ENCODE data around the gene PSMG3.
A peak's percentile ranks its signal among the peaks of the same experiment; 100 is the strongest.

The PSMG3 gene

GRCh38 chr7:1544896-1545416 is 24.9 kb downstream of the PSMG3 start:
- no peak for DNase-seq (ENCODE audit: low spot score)

DNA sequence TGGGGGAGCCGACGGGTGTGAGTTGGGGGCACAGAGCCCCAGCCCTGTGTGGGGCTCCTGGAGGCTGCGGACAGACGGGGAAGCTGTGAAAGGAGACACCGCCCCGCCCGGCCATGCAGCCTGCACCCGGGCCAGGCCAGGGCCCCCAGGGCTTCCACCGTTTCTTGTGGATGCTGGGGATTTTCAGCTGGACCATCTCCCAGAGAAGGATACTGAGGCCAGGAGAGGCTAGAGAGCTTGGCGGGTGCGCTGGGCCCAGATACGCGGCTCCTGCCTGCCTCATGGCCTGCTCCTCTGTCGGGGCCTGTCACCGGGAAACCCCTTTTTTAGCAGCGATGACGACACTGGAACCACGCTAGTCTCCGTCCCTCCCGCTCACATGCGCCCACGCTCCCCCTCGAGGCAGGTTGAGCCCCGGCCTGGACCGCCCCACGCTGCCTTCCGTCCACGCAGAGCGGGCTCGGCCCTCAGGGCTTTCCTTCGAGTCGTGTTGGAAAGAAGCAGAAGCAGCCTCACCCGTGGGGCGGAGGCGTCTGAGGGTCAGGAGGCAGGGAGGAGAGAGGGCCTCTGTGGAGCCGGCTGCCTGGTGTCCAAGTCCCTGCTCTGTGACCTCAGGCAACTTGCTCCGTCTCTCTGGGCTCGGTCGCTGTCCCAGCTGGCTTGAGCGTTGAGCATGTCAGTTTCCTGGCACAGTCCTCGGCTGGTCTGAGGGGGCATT is 25.5 kb downstream of the PSMG3 start:
- no peak for DNase-seq (ENCODE audit: low spot score)

- no peak for DNase-seq (ENCODE audit: low spot score)
Observed at GRCh38 chr7:1543826-1544177, 26.0 kb downstream of the PSMG3 start.

- no peak for DNase-seq (ENCODE audit: low spot score)
Observed at GRCh38 chr7:1542841-1543747, 26.7 kb downstream of the PSMG3 start.

GRCh38 chr7:1542329-1542728 is 27.5 kb downstream of the PSMG3 start:
- DNase-seq (ENCODE audit: low spot score) = no peak

DNA sequence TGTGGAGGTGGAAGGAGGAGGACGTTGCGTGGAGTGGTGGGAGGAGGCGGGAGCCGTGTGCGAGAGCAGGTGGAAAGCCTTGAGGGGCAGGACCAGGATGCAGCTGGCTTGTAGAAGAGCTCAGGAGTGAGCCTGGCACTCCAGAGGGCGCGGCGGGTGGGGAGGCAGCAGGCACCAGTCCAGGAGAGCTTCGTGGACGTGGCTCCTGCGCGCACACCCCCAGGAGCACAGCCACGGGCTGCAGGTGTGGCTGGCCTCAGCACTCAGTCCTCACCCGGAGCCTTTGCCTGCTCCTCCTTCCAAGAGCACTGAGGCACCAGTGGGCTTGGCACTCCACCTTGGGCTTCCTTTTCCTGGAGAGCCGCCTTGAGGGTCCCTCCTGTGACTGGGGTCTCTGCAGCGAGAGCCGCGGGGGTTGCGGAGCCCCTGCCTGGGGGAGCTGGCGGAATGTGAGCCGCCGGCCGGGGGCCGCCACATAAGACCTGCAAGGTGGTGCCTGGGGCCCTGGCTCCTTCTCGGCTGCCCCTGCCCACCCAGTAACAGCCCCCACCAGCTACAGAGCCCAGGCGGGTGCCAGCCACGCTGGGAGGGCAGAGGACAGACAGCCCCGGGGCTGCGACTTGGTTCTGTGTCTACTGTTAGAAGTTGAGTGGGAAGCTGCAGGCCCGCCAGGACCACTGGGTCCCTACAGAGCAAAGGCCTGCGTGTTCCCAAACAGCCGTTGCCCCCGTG is 28.2 kb downstream of the PSMG3 start:
- DNase-seq (ENCODE audit: low spot score) = no peak

- no peak for DNase-seq (ENCODE audit: low spot score)
Observed at GRCh38 chr7:1540776-1541271, 29.0 kb downstream of the PSMG3 start.

GRCh38 chr7:1539882-1540775 is 29.7 kb downstream of the PSMG3 start:
- DNase-seq (ENCODE audit: low spot score) = no peak

GRCh38 chr7:1539181-1539881 is 30.5 kb downstream of the PSMG3 start:
- DNase-seq (ENCODE audit: low spot score) = no peak

GRCh38 chr7:1538544-1539180 is 31.2 kb downstream of the PSMG3 start:
- DNase-seq (ENCODE audit: low spot score) = no peak

- no peak for DNase-seq (ENCODE audit: low spot score)
Observed at GRCh38 chr7:1537535-1538412, 32.1 kb downstream of the PSMG3 start.

GRCh38 chr7:1536743-1537534 is 32.9 kb downstream of the PSMG3 start:
- DNase-seq (ENCODE audit: low spot score) = peak; percentile 99

DNA sequence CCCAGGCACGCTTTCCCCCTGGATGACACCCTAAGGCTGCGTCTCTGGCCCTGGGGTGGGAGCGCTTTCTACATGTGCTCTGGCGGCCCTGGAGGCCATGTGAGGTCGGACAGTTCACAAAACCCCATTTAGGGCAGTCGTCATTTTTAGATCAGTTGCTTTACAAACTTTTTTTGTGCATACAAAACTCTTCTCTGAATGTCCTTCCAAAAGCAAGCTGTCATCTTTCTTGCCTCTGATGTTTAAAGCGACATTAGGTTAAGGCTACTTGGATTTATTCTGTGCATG is 33.4 kb downstream of the PSMG3 start:
- no peak for DNase-seq (ENCODE audit: low spot score)

DNA sequence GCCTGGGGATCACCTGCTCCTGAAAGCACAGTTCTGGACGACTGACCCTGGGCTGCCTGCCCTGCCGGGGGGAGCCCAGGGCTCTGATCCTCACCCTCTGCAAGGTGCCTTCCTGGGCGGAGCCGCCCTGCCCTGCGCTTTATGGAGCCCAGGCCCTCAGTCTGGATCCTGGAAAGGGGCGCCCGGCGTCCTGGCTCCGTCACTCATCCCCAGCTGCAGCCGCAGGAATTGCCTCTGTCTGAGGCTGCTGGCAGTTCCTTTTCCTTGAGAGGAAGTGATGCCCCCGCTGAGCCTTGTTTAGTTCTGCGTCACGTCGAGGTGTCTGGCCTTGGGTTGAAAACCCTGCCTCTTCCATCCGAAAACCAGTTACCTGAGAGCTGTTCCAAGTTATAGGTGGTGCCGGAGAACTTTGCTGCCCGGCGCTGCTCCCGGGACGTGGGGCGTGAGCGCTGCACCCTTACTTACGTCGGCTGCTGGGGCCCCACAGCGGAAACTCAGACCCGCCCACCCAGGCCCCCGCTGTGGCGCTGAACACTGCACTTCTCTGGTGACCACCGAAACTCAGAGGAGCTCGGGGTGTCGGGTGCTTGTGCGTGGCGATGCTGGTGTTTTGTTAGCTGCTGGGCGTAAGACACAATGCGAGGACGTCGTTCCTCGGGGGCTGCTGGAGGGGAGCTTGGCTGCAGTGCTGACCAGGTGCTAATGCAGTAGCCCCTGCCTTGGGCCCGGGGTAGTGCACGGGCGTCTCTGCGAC is 34.0 kb downstream of the PSMG3 start:
- DNase-seq (ENCODE audit: low spot score) = no peak

- DNase-seq (ENCODE audit: low spot score) = no peak
Observed at GRCh38 chr7:1535100-1535458, 34.8 kb downstream of the PSMG3 start.

GRCh38 chr7:1534330-1535099 is 35.3 kb downstream of the PSMG3 start:
- no peak for DNase-seq (ENCODE audit: low spot score)

Data from LoVo (cell line).